ENCODE measurements around the gene ANKRD44.
"Not testable (repeated sequence)": the region's sequence is repeated elsewhere in the genome, so short reads cannot be mapped to it uniquely, and the experiment has no call there.

ANKRD44 gene

DNA sequence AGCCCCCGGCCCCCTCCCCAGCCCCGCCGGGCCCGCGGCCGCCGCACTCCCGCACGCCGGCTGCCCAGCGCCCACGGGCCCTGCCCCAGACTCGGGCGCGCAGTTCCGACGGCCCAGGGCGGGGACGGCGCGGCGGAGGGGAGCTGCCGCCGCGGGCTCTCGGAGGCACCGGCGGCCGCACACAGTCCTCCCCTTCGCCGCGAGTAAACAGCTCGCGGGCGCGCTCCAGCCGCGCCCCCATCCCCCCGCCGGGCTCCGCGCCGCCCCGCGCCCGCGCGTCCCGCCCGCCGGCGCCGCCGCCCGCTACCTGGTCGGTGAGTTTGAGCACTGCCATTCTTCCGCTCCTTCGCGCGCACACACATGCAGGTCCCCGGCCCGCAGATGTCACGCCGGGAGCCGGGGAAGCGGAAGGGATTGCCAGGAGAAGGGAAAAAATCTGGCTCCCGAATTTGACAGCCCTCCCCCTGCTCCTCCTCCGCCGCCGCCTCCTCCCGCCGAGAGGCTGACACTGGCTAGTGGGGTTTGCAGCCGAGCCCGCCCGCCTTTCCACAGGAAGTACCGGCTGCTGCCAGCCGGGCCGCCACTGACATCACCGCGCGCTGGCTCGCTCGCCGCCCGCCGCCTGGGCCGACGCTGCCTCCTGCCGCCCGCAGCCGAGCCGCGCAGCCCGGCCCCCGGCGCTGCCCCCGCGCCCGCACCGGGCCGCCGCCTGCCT lies at the start of gene ANKRD44:
Gene ANKRD44 (minus strand): TSS at position 510 of the 715 bp plus-strand sequence. CDS start 176 bp downstream, at position 334.
- peak; percentile 70 to 83 (median 74) for DNase-seq (ENCODE audit: low read depth in 3 of 3)

DNA sequence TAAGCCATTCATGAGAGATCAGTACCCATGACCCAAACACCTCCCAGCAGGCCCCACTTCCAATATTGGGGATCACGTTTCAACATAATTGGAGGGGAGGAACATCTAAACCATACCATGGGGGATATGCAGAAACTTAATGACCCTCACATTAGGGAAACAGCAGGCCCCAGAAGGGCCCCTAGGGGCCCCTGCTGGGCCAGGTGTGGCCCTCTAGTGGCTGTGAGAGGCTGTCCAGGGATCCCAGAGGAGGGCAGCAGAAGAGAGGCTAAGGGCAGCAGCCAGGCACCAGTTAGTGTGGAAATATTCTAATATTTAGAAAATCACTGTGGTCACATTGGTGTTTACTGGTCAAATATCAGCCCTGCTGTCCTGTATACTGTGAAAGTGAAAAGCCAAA lies 49.3 kb upstream of the ANKRD44 start:
- no peak for DNase-seq (ENCODE audit: low read depth in 3 of 3)

DNA sequence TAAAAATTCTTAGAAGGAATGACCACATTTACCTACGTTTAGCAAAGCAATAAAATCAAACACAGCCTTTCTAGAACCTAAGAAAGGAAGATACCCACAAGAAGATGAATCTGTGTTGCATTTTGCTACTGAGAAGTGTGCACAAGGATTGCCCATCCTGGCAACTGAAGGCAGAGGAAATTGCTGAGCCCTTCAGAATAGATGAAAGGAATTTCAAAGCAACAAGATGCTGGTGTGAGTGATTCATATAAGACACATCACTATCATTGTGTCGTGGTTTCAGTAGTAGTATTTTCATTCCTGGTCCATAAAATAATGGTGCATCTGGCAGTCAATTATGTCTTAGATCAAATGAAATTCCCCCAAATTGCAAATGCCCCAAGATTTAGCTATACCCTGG lies 48.4 kb upstream of the ANKRD44 start:
- DNase-seq (ENCODE audit: low read depth in 3 of 3) = no peak

DNA sequence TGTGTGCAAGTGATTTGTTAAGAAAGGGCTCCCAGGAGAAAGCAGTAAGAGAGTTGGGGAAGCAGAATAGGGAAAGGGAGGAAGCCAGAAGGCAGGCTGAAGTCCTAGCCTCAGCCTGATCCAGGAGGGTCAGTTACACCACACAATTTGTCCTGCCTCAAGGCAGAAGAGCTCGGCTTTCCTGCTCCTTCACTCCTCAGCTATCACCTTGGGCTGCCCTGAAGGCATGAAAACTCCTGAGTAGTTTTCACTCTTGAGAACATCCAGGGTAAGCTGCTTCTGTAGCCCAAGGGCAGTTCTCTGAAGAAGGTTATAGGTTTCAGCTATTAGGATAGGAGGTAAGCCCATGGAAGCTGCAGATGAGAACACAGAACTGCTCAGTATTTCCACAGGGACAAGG lies 47.4 kb upstream of the ANKRD44 start:
- no peak for DNase-seq (ENCODE audit: low read depth in 3 of 3)

DNA sequence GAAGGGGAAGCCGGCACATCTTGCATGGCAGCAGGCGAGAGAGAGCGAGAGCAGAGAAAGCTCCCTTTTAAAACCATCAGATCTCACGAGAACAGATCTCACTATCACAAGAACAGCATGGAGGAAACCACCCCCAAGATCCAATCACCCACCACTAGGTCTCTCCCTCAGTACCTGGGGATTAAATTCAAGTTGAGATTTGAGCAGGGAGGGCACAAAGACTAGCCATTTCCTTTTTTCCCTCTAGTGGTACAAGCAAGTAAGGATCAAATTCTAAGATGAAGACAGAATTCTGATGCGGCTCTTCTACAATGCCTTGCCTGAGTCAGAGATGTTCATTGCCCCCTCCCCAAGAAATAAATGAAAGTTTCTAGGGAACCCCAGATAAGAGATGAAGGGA lies 45.6 kb upstream of the ANKRD44 start:
- DNase-seq (ENCODE audit: low read depth in 3 of 3) = no peak

DNA sequence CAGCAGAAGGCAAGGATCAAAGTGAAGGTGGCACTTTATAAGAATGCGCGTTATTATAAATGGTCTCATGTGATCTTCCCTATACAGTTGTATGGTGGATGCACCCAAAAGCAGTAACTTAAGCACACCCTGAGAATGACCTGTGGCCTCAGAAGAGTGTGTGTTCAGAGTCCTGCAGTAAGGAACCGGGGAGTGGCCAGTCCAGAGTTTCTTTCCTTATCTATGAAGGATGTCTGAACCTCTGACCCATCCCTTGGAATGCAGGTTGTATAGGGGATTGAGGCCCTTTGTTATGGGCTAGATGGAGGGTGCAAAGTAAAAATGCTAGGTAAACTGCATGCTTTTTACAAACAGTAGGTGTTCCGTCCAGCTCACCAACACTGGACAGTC lies 43.6 kb upstream of the ANKRD44 start:
- DNase-seq (ENCODE audit: low read depth in 3 of 3) = no peak

DNA sequence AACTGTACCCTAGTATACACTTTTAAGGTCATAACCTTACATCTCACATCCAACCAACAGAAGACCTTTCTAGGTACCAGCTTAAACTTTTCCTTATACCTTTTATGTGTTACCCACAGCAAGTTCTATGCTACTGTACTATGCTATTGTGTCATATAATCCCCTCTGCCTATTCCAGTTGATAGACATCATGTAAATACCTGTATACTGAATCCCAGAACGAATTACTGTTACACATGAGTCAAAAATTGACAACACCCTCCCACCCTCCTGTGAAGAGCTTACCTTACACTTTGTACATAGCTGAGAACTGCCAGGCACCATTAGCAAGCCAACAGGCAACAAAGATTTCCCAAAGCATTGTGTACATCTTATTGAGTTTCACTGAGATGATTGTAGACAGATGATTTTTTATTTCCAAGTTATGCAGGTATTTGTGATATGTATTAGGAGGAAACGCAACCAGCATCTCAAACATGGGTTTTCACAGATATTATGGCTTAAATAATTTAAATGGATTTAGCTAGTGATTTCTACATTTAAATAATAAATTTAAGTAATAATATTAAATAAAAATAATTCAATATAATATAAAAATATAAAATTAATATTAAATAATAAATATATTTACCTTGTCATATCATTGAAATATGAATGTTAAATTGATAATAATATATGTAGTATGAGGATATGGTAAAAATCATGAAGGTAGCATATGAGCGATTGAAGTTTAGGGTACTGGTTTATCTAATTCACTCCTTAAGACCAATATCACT lies 43.0 kb upstream of the ANKRD44 start:
- no peak for DNase-seq (ENCODE audit: low read depth in 3 of 3)

DNA sequence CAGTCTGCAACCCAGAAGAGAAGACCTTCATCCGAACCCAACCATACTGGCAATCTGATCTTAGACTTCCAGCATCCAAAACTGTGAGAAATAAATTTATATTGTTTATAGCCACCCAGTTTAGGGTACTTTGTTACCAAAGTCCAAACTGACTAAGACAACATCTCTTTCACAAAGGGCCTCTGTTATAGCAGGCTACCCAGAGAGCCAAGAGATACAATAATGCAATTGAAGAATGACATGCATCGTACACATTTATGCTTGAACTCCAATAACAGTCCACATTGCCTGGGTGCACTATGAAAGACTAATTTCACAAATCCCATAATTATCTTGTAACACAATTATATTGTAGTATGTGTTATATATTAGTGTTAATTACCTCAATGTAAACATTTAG lies 39.1 kb upstream of the ANKRD44 start:
- no peak for DNase-seq (ENCODE audit: low read depth in 3 of 3)

DNA sequence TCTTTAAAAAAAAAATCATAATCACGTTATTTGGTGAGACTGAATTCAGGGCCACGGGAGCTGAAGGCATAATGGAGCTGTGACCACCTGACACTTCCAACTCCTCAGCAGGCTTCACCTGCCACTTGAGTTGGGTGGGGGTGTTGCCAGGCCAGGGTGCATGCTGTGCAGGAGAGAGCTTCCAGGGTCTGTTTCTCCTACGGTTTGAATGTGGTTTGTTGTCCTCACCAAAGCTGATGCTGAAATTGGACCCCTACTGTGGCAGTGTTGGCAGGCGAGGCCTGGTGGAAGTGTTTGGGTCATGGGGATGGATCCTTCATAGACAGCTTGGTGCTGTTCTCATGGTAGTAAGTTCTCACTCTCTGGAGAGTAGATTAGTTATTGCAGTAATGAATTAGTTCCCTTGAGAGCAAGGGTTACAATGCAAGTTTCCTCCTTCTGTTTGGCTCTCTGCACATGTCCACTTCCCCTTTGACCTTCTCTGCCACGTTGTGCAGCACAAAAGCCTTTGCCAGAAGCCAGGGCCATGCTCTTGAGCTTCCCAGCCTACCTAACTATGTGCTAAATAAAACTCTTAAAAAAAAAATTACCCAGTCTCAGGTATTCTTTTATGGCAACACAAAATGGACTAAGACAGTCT lies 38.3 kb upstream of the ANKRD44 start:
- no peak for DNase-seq (ENCODE audit: low read depth in 3 of 3)

DNA sequence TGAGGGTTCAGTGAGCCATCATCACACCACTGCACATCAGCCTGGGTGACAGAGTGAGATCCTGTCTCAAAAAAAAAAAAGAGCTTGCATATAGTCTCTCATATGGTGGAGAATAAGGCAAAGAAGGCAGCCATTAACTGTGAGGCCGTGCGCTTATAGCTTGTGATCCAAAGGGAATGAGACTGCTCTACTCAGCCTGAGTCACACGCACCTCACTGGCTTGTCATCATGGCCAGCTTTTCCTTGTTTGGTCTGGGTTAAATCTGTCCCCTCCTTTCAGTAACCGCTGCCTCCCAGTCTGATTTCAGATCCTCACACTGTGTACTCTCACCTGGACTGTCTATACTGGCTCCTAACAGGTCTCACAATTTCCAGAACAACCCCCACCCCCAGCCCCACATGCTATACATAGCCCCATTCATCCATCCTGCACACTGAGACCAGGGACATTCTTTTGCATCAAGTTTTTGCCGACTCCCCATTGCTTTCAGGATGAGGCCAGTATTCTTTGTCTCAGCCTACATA lies 35.3 kb upstream of the ANKRD44 start:
- no peak for DNase-seq (ENCODE audit: low read depth in 3 of 3)

DNA sequence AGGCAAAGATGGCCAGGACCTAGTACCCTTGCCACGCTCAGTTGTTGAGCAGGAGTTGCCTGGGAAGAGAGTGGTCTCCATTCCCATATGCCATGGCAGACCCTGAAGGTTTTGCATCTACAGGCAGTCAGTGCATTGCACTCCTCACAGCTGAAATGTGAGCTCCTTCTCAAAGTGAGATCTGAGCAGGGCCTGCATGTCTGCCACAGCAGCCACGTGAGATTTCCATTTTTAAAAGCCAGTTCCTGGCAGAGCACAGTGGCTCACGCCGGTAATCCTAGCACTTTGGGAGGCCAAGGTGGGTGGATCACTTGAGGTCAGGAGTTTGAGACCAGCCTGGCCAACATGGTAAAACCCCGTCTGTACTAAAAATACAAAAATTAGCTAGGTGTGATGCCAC lies 33.4 kb upstream of the ANKRD44 start:
- DNase-seq (ENCODE audit: low read depth in 3 of 3) = not testable (repeated sequence)

DNA sequence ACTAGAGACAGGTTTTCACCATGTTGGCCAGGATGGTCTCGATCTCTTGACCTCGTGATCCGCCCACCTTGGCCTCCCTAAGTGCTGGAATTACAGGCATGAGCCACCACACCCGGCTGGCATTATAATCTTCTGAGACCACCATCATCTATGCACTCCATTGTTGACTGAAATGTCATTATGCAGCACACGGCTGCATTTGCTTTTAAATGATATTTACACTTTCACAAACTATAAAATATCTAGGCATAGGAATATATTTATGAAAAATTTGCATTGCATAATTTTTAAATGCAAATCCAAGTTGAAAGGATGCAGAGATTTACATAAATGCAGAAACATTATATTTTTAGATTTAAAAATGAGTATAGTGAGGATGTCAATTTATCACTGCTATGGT lies 30.0 kb upstream of the ANKRD44 start:
- no peak for DNase-seq (ENCODE audit: low read depth in 3 of 3)

DNA sequence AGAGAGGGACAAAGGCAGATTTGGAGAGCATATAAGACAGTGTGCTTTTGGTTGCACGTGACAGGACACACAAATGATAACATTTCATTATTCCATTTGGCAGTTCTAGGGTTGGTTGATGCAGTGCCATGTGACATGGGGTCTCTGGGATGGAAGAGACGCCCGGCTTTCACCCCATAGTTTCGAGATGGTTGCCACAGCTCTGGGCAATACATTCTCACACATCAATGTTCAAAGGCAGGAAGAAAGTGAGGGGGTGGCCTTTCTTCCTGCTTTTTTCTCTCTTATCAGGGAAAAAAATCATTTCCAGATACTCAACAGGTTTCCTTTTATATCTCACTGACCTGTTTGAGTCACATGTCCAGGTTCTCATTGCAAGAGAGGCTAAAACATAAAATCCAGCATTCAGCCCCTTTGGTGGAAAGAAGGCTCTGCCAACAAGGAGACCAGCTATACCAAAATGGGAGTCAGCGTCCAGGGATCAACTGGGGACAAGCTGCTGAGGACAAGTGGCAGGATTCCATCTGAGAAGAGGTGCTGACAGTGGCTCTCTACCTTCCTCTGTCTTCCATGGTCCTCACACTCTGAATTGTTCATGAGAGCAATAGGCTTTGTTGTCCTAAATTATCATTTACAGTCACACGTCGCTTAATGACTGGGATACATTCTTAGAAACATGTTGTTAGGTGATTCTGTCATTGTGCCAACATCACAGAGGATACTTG lies 29.1 kb upstream of the ANKRD44 start:
- DNase-seq (ENCODE audit: low read depth in 3 of 3) = no peak

DNA sequence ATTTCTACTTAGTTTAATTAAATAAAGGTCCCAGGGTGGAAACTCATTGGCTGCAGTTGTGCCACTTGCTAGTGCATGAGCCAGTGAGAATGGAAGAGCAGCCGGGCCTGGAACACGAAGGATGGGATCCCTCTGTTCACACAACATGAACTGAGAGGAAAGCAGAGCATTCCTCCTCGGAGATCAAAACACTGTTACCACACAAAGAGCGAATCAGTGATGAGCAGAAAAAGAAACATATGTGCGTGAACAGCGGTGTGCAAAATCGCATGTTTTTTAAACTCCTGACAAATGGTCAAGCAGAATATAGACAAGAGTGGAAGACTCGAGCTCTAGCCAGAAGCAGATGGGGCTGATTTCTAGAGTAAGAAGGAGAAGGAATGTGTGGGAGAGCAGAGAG lies 28.4 kb upstream of the ANKRD44 start:
- DNase-seq (ENCODE audit: low read depth in 3 of 3) = no peak

DNA sequence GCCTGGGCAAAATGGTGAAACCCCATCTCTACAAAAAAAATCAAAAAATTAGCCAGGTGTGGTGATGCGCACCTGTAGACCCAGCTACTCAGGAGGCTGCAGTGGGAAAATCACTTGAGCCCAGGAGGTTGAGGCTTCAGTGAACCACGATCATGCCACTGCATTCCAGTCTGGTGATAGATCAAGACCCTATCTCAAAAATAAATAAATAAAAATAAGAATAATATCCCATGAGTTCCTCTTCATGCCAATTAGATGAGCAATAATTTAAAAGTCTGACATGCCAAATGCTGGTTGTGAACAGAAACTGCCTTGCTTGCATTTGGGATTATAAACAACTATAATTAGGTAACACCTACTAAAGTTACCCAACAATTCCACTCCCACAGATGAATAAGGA lies 22.1 kb upstream of the ANKRD44 start:
- no peak for DNase-seq (ENCODE audit: low read depth in 3 of 3)

DNA sequence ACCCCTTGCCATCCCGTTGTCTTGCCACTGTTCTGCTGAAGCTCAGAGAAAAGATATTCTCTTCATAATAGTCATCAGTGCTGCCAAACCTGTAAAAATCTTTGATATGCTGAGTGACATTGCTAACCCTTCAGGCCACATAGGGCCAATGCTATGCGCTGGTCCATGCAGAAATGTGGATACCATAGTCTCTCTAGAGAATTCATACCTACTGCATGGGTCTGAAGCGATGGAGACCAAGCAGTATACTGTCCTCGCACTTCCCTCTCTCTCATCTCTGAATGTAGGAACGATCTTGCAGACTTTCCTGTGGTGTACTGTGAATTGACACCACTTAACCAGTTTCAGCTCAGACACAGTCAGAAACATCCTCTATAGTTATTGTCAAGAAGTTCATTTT lies 17.9 kb upstream of the ANKRD44 start:
- DNase-seq (ENCODE audit: low read depth in 3 of 3) = no peak

DNA sequence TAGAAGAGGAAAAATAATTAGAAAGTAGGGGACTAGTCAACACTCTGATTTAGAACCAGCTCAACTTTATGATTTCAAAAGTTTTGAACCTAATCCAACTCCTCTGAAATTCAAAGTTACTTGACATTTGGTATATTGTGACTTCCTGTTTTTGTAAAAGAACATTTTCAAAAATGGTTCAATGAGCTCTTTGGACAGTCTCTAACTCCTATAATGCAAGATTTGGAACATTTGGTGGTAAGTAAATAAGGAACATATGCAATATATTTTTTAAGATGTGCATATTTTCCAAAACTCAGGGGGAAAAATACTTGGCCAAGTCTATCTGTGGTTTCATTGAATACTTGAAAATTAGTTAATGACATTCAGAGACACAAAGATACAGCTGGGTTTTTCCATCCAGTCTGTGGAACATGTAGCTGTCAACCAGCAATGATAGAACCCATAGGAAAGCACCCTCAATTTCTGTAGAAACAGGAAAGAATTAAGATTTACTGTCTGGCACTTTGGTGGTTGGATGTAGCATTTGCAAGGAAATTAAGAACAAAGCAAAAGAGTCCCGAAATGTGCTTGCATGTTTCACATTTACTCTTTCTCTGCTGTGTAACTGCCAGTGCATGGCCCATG lies 17.0 kb upstream of the ANKRD44 start:
- DNase-seq (ENCODE audit: low read depth in 3 of 3) = no peak

DNA sequence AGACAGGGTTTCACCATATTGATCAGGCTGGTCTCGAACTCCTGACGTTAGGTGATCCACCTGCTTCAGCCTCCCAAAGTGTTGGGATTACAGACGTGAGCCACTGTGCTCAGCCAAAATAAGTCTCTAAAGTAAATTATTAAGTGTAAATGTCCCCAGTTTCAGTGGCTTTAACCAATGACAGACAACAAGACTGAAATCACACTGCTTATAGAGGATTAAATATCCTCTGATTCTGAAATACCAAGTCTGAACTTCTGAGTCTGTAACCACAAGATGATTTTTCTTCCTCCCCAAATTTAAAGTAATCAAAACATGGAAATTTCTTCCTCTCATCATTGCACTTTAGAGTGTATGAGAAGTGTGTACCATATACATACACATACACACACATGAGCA lies 16.5 kb upstream of the ANKRD44 start:
- DNase-seq (ENCODE audit: low read depth in 3 of 3) = no peak

DNA sequence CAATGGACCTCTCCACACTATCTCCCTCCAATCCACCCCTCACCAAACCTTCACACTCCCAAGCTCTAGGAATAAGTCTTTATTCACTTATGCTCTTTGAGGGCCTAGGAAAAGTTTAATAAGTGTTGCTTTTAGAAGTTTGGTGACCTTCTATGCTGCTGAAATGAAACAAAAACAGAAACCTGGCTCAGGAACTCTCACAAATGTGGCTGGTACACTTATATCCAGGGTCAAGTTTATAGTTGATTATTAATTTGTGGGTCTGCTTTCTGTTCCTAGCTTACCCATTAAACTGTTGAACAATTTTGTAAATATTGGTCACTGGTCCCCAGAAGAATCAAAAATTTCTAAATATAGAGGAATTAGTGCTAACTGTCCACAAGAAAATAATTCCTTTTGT lies 14.2 kb upstream of the ANKRD44 start:
- DNase-seq (ENCODE audit: low read depth in 3 of 3) = no peak

DNA sequence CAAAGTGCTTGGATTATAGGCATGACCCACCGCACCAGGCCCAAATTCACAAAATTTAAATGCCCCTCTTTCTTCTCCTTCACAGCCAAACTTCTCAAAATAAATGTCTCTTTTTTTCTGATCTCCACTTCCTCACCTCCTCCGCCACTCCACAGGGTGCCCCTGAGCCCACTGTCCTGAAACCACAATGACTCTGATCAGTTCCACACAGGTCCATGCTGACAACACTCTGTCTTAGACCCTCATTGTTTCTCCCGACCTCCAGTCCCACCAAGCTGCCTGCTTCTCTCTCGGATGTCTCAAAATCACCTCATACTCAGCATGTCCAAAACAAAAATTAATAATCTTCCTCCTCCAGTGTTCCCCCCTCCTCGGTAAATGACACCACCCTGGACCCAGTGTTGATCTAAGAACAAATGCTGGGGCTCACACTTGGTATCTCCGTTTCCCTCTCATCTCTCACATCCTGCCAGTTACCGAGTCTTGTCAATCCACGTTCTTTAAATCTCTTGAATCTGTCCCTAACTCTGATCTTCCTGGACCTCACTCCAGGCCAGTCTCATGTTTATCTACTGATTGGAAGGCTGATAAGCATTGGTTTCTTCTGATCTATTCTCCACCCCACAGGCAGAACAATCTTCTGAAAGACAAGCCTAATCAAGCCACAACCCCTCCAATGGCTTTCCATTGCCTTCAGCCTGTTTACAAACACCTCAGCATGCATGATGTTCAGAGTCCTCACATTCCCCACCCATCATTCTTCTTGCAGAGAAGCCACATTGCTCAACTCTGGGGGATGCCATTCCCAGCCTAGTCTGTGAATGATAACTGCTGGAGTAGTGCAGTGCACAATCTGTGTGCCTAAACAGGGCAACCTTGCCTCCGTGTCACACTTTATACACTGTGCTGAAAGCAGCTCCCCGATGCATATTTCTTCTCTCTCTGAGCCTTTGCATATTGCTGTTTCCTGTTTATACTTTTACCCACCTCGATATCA lies 12.4 kb upstream of the ANKRD44 start:
- DNase-seq (ENCODE audit: low read depth in 3 of 3) = no peak

All from stimulated activated CD4-positive, alpha-beta T cell treated with anti-CD3 and anti-CD28 coated beads, TNF-alpha, amount 100 ng/mL, for 48 hours (primary cell).